ENCODE data around the gene PYM1.

The PYM1 gene

DNA sequence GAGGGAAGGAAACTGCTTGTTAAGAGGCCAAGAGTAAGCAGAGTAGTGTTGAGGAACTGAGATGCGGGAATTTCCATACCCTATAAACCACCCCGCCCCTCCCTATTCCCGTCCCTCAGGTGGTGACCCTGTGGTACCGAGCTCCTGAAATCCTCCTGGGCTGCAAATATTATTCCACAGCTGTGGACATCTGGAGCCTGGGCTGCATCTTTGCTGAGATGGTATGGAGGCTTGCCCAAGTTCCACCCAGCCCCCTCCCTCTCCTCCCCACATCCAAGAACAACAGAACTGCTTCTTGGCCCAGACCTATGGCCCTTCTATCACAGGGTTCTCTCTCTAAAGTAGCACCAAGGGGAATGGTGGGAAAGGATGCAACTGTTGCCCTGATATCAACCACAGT, 41.7 kb upstream of the PYM1 start:
- Histone ChIP-seq H3K4me2 (ENCODE audit: low read length) (no peak overlapping the region), H3K18ac (ENCODE audit: low read length) (peak overlapping the region; percentile 35), H3K27ac (ENCODE audit: low read depth, low read length) (no peak overlapping the region), H3K9ac (ENCODE audit: low read length) (no peak overlapping the region), H2AK5ac (ENCODE audit: low read length) (no peak overlapping the region), H4K12ac (ENCODE audit: low read depth, low read length) (no peak overlapping the region), H2AFZ (ENCODE audit: insufficient read depth, low read length, poor library complexity) (no peak overlapping the region), H2BK5ac (ENCODE audit: low read depth, low read length, poor library complexity) (no peak overlapping the region), H3K14ac (ENCODE audit: low read length) (no peak overlapping the region), H3K79me1 (ENCODE audit: low read length) (peaks cover 24% of the 10 kb centered on the region), H3K27me3 (ENCODE audit: insufficient read depth, low read length) (no peaks in the 10 kb centered on the region), H3K9me3 (ENCODE audit: insufficient read depth, low read depth, low read length) (no peaks in the 10 kb centered on the region), H3K4me3 (ENCODE audit: low read depth, low read length) (no peak overlapping the region), H3K79me2 (ENCODE audit: control insufficient read depth, insufficient read depth, low read length, poor library complexity) (peaks cover 23% of the 10 kb centered on the region), H3K4me1 (ENCODE audit: control insufficient read depth in 1 of 2, insufficient read depth in 2 of 2, low read length in 2 of 2) (peaks cover 23 to 35% of the 10 kb centered on the region in 2 experiments), H2BK12ac (ENCODE audit: low read length) (no peak overlapping the region), H4K91ac (ENCODE audit: low read depth, low read length) (no peak overlapping the region), H2BK120ac (ENCODE audit: insufficient read depth, low read length, poor library complexity) (no peak overlapping the region), H3K23ac (ENCODE audit: low read length) (no peak overlapping the region), H3K36me3 (ENCODE audit: control insufficient read depth in 1 of 2, insufficient read depth in 2 of 2, low read length in 2 of 2) (peaks cover 17 to 26% of the 10 kb centered on the region in 2 experiments), H4K8ac (ENCODE audit: low read depth, low read length) (no peak overlapping the region), H3K4ac (ENCODE audit: low read depth, low read length) (no peak overlapping the region)
- WGBS (ENCODE audit: extremely low coverage, insufficient coverage, insufficient read length): no CpG with 5 or more reads among the region's 4 CpGs
- no peak for DNase-seq

DNA sequence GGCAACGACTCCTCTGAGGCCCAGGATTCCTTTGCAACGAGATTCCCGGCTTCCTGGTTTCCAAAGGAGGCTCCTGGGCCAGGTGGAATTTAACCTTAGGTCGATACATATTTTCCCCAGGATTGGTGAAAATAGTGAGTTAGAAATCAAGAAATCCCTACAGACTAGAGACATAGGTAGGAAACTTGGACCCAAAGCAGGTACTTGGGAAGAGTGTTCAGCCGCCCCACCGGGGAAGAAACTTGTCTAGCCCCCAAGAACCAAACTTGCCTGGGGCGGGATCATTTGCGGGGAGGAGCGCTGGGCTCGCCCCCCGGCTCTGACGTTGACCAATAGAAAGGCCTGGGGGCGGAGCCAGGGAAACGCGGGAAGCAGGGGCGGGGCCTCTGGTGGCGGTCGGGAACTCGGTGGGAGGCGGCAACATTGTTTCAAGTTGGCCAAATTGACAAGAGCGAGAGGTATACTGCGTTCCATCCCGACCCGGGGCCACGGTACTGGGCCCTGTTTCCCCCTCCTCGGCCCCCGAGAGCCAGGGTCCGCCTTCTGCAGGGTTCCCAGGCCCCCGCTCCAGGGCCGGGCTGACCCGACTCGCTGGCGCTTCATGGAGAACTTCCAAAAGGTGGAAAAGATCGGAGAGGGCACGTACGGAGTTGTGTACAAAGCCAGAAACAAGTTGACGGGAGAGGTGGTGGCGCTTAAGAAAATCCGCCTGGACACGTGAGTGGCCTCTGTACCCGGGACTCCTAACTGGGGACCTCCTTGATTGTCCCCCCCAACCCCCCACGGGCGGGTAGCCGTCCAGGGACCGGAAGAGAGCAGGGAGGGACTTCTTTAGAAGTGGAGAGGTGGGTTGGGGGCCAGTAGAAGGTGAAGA, 39.0 kb upstream of the PYM1 start, which contains the start of gene CDK2:
Gene CDK2 (plus strand): TSS at position 423 of the 874 bp plus-strand sequence. CDS start 179 bp downstream, at position 602.
- Histone ChIP-seq H3K79me1 (ENCODE audit: low read length) (peaks cover 17% of the 10 kb centered on the region), H3K9ac (ENCODE audit: low read length) (peak within 1 kb of the TSS; percentile 87), H2BK120ac (ENCODE audit: insufficient read depth, low read length, poor library complexity) (peak within 1 kb of the TSS; percentile 76), H3K27me3 (ENCODE audit: insufficient read depth, low read length) (no peaks in the 10 kb centered on the region), H3K9me3 (ENCODE audit: insufficient read depth, low read depth, low read length) (no peaks in the 10 kb centered on the region), H4K8ac (ENCODE audit: low read depth, low read length) (peak within 1 kb of the TSS; percentile 76), H3K4me1 (ENCODE audit: control insufficient read depth in 1 of 2, insufficient read depth in 2 of 2, low read length in 2 of 2) (peaks cover 20 to 27% of the 10 kb centered on the region in 2 experiments), H3K14ac (ENCODE audit: low read length) (peak within 1 kb of the TSS; percentile 82), H2AK5ac (ENCODE audit: low read length) (peak within 1 kb of the TSS; percentile 73), H3K4me3 (ENCODE audit: low read depth, low read length) (peak within 1 kb of the TSS; percentile 89), H4K91ac (ENCODE audit: low read depth, low read length) (peak within 1 kb of the TSS; percentile 92), H3K27ac (ENCODE audit: low read depth, low read length) (peak within 1 kb of the TSS; percentile 88), H3K18ac (ENCODE audit: low read length) (peak within 1 kb of the TSS; percentile 83), H4K12ac (ENCODE audit: low read depth, low read length) (peak within 1 kb of the TSS; percentile 47), H3K4ac (ENCODE audit: low read depth, low read length) (peak within 1 kb of the TSS; percentile 93), H2AFZ (ENCODE audit: insufficient read depth, low read length, poor library complexity) (peak within 1 kb of the TSS; percentile 82), H3K36me3 (ENCODE audit: control insufficient read depth in 1 of 2, insufficient read depth in 2 of 2, low read length in 2 of 2) (peaks cover 17 to 23% of the 10 kb centered on the region in 2 experiments), H2BK5ac (ENCODE audit: low read depth, low read length, poor library complexity) (peak within 1 kb of the TSS; percentile 90), H3K23ac (ENCODE audit: low read length) (no peak within 1 kb of the TSS), H3K4me2 (ENCODE audit: low read length) (peak within 1 kb of the TSS; percentile 89), H2BK12ac (ENCODE audit: low read length) (peak within 1 kb of the TSS; percentile 43), H3K79me2 (ENCODE audit: control insufficient read depth, insufficient read depth, low read length, poor library complexity) (peaks cover 18% of the 10 kb centered on the region)
- DNase-seq: peak; percentile 84 to 94
- no CpG with 5 or more reads among the region's 45 CpGs for WGBS (ENCODE audit: extremely low coverage, insufficient coverage, insufficient read length)

DNA sequence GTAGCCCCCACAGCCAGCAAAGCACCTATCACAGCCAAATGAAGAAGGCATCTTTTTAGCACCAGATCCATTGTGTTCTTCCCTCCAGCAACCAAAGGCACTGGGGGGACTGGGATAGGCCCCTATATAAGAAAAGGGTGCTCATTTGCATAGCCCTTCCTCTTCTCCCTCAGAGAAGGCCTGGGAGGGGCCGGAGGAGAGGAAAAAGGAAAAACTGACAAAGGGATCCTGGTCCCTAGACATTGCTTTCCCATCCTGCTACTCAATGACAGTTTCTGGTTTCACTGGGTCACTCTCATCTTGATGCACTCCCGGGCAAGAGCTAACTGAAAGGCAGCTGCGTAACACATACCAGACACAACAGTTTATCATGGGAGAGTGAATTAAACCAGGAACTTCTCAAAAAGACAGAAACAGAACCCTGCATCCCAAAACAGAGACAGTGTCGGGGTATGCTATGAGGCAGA, 38.3 kb upstream of the PYM1 start, which contains the start of gene PMEL:
Gene PMEL (minus strand): TSS at position 102 of the 467 bp plus-strand sequence. CDS start 31 bp downstream, at position 71.
- peak within 1 kb of the TSS; percentile 83 for H3K18ac ChIP-seq (ENCODE audit: low read length)
- H2BK5ac ChIP-seq (ENCODE audit: low read depth, low read length, poor library complexity): peak within 1 kb of the TSS; percentile 90
- H2AK5ac ChIP-seq (ENCODE audit: low read length): peak within 1 kb of the TSS; percentile 73
- peak within 1 kb of the TSS; percentile 87 for H3K9ac ChIP-seq (ENCODE audit: low read length)
- peak within 1 kb of the TSS; percentile 76 for H2BK120ac ChIP-seq (ENCODE audit: insufficient read depth, low read length, poor library complexity)
- peak within 1 kb of the TSS; percentile 47 for H4K12ac ChIP-seq (ENCODE audit: low read depth, low read length)
- H3K23ac ChIP-seq (ENCODE audit: low read length): no peak within 1 kb of the TSS
- H3K79me1 ChIP-seq (ENCODE audit: low read length): peaks cover 17% of the 10 kb centered on the region
- peak within 1 kb of the TSS; percentile 92 for H4K91ac ChIP-seq (ENCODE audit: low read depth, low read length)
- peaks cover 13 to 22% of the 10 kb centered on the region in 2 experiments for H3K4me1 ChIP-seq (ENCODE audit: control insufficient read depth in 1 of 2, insufficient read depth in 2 of 2, low read length in 2 of 2)
- peak within 1 kb of the TSS; percentile 88 for H3K27ac ChIP-seq (ENCODE audit: low read depth, low read length)
- peak within 1 kb of the TSS; percentile 43 for H2BK12ac ChIP-seq (ENCODE audit: low read length)
- H2AFZ ChIP-seq (ENCODE audit: insufficient read depth, low read length, poor library complexity): peak within 1 kb of the TSS; percentile 82
- H3K9me3 ChIP-seq (ENCODE audit: insufficient read depth, low read depth, low read length): no peaks in the 10 kb centered on the region
- DNase-seq: no peak
- peak within 1 kb of the TSS; percentile 82 for H3K14ac ChIP-seq (ENCODE audit: low read length)
- peak within 1 kb of the TSS; percentile 76 for H4K8ac ChIP-seq (ENCODE audit: low read depth, low read length)
- H3K79me2 ChIP-seq (ENCODE audit: control insufficient read depth, insufficient read depth, low read length, poor library complexity): peaks cover 18% of the 10 kb centered on the region
- no peaks in the 10 kb centered on the region for H3K27me3 ChIP-seq (ENCODE audit: insufficient read depth, low read length)
- peaks cover 11 to 16% of the 10 kb centered on the region in 2 experiments for H3K36me3 ChIP-seq (ENCODE audit: control insufficient read depth in 1 of 2, insufficient read depth in 2 of 2, low read length in 2 of 2)
- peak within 1 kb of the TSS; percentile 93 for H3K4ac ChIP-seq (ENCODE audit: low read depth, low read length)
- WGBS (ENCODE audit: extremely low coverage, insufficient coverage, insufficient read length): no CpG with 5 or more reads among the region's 4 CpGs
- H3K4me2 ChIP-seq (ENCODE audit: low read length): peak within 1 kb of the TSS; percentile 89
- H3K4me3 ChIP-seq (ENCODE audit: low read depth, low read length): peak within 1 kb of the TSS; percentile 89

DNA sequence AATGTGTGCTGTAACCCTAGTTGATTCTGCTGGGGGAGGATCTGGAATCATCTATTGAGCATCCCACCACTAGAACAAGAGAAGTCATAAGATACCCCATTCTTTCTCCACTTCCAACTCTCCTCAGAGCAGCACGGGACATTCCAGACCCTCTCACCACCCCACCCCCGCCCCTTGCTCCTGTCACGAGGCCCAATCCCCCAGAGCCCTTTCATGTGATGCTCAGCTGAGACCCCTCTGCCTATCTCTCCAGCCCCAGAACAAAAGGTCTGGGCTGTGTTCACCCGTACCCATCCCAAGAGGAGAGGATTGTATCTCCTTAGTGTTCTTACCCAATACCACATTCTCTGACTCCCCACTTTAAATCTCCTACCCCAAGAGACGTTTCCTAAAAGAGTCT, 37.5 kb upstream of the PYM1 start:
- H3K79me1 ChIP-seq (ENCODE audit: low read length): peaks cover 17% of the 10 kb centered on the region
- H3K4me2 ChIP-seq (ENCODE audit: low read length): no peak overlapping the region

More for the DNA sequence above, 37.5 kb upstream of the PYM1 start:
- H4K91ac ChIP-seq (ENCODE audit: low read depth, low read length): peak overlapping the region; percentile 66
- no peak overlapping the region for H3K9ac ChIP-seq (ENCODE audit: low read length)
- no peak overlapping the region for H3K4me3 ChIP-seq (ENCODE audit: low read depth, low read length)
- H2BK5ac ChIP-seq (ENCODE audit: low read depth, low read length, poor library complexity): no peak overlapping the region
- H2AFZ ChIP-seq (ENCODE audit: insufficient read depth, low read length, poor library complexity): no peak overlapping the region
- peak overlapping the region; percentile 43 for H2BK12ac ChIP-seq (ENCODE audit: low read length)
- H3K27ac ChIP-seq (ENCODE audit: low read depth, low read length): no peak overlapping the region
- H3K18ac ChIP-seq (ENCODE audit: low read length): no peak overlapping the region
- H2BK120ac ChIP-seq (ENCODE audit: insufficient read depth, low read length, poor library complexity): no peak overlapping the region
- H3K4ac ChIP-seq (ENCODE audit: low read depth, low read length): no peak overlapping the region
- H3K27me3 ChIP-seq (ENCODE audit: insufficient read depth, low read length): no peaks in the 10 kb centered on the region
- peaks cover 9 to 18% of the 10 kb centered on the region in 2 experiments for H3K4me1 ChIP-seq (ENCODE audit: control insufficient read depth in 1 of 2, insufficient read depth in 2 of 2, low read length in 2 of 2)
- peaks cover 18% of the 10 kb centered on the region for H3K79me2 ChIP-seq (ENCODE audit: control insufficient read depth, insufficient read depth, low read length, poor library complexity)
- no CpG with 5 or more reads among the region's 5 CpGs for WGBS (ENCODE audit: extremely low coverage, insufficient coverage, insufficient read length)
- H2AK5ac ChIP-seq (ENCODE audit: low read length): peak overlapping the region; percentile 22
- H4K12ac ChIP-seq (ENCODE audit: low read depth, low read length): no peak overlapping the region
- no peak overlapping the region for H3K14ac ChIP-seq (ENCODE audit: low read length)
- no peak for DNase-seq
- H3K9me3 ChIP-seq (ENCODE audit: insufficient read depth, low read depth, low read length): no peaks in the 10 kb centered on the region
- peaks cover 5 to 10% of the 10 kb centered on the region in 2 experiments for H3K36me3 ChIP-seq (ENCODE audit: control insufficient read depth in 1 of 2, insufficient read depth in 2 of 2, low read length in 2 of 2)
- no peak overlapping the region for H3K23ac ChIP-seq (ENCODE audit: low read length)
- H4K8ac ChIP-seq (ENCODE audit: low read depth, low read length): no peak overlapping the region
